Stimulated activated CD4-positive, alpha-beta T cell treated with anti-CD3 and anti-CD28 coated beads, Interleukin-4, amount 100 ng/mL, for 4 hours (primary cell): Measurements from ENCODE around the gene THSD7A.

Experiments used
- DNase-seq, 2 experiments: peaks; one replicate each; pipeline ENCODE4 v3.0.0-alpha.2; 2020

The THSD7A gene

DNA sequence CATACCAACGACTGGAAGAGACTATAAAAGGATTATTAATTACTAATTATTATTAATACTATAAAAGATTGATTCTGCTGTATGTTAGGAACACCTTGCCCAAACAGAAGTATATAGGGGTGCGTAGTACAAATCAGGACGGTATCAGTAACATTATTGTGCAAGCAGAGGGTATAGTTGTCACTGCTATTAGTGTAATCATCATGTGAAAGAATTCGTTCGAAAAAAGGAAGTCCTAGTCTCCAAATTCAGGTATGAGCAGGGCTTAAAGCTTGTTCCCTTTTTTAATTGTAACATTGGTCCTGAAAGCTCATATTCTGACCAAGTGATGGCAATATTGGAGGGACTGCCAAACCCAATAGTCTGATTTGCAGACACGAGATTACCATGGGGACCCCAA is 81.8 kb downstream of the THSD7A start:
- DNase-seq: no peak

DNA sequence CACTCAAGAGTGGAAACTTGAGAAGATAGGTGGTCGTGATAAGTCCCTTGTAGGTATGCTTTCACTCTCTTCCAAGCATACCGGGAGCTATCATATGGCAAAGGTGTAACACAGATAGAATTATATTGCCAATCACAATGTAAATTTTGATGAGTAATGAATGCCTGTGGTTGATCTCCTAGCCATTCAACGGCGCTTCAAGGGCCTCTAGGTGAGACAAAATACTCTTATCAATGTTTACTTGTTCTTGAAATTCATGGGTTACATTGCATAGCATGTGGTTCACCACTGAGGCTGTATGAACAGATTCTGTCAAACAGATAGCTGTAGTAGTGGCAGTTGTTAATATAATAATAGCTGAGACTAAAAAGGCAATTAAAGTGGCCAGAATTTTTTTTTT is 82.4 kb downstream of the THSD7A start:
- no peak for DNase-seq

DNA sequence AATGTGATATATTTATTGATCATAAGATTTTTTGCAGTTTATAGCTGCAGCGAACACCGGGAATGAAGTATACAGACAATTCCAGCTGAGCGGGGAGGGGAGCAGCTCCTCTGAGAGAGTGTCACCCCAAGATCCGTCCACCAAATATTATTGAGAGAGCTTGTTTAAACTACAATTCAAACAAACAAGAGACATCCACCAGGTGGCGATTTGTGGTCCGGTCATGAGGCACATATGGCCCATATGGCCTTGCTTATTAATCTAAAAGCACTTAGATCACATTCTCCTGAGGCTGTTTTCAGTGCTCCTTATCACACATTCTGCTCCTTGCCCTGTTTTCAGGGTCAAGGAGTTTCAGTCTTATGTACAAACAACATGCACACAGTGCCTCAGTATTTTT is 83.1 kb downstream of the THSD7A start:
- DNase-seq: no peak

DNA sequence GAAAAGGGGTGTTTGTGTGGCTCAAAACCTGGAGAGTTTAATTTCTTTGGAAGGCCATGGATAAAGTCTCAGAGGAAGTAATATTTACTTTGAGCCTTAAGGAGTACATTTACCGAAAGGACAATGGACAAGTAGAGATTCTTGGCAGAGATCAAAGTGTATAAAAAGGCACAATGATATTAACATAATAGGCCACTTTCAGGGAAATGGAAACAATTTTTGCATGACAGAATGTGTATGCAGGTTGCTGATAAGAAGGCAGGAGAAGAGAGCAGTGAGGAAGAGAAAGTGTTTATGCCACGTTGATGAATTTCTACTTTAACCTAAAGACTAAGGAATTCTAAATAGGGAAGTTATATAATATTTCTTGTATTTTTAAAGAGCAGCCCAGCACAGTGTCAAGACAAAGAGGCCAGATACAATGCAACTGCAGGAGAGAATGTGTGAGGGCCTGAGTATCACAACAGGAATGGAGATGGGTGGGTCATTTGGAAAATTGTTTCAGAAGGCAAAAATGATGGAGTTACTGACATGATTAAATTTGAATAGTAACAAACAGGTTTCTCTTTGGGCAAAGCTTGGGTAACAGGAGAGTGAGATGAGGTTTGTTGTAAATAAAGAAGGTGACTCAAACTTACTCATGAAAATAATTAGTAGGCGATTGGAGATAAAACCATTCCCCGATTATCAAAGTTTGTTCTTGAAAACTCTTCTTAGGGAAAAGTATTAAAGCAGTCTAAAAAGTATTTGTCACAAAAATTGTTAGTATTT is 84.1 kb downstream of the THSD7A start:
- DNase-seq: no peak

DNA sequence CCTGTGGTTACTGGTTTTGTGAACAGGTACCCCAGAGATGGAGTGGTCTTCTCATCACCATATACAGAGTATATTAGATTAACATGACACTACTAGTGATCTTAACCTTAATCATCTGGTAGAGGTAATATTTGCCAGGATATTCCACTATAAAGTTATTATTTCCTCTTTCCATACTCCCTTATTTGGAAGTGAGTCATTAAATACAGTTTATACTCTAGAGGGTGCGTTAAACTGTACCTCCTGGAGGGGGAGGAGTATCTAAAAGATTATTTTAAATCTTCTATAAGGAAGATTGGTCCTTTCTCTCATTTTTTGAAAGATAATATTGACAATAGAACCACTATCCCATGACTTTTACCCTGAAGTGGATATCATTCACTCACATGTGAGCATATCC is 85.4 kb downstream of the THSD7A start:
- DNase-seq: no peak

DNA sequence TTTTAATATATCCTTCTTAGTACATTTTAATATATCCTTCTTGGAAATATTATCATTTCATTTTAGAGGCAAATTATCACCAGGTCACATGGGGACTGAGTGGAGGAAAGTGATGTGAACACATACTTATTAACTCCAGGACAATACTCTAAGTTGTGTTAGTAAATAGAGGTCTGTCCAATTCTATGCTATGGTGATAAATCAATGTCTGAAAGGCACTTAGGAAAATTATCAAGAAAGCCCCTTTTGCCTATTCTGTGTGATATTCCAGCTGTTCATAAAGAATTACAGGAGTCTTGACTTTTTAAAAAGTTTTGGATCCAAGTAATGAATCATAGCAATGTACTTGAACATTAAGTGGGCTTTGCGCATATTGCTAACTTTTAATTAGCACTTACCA is 88.5 kb downstream of the THSD7A start:
- DNase-seq: no peak

DNA sequence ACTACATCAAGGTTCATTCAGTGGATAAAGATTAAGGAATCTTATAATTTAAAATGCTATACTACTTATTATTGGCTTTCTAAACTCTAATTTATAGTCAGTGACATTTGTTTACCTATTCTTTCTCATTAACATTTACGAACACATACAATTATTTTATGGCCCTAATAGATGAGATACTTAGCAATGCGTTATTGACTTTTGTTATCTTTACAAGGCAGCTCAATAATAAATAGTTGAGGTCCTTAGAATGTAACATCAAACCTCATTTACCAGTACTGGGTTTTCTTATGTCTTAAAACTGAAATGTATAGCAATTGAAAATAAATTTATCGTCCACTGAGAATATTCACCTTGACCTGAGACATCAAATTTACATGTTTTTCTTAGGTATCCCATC is 89.0 kb downstream of the THSD7A start:
- DNase-seq: no peak

DNA sequence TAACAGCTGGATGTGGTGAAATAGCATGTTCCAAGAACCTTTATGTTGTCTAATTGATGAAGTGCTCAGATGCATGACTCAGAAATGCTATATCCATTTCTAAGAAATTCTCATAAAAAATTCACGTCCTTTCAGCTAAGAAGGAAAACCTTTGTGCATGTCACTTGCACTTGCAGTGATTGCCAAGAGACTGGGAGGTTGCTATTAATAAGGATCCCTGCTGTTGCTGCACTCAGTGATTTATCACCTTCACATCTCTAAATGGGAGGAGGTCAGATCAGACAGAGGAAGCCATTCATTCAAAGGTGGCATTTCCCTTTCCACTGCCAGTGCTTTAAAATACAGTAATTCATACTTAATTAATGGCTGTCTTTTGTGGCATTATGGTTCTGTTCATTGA is 89.5 kb downstream of the THSD7A start:
- no peak for DNase-seq

DNA sequence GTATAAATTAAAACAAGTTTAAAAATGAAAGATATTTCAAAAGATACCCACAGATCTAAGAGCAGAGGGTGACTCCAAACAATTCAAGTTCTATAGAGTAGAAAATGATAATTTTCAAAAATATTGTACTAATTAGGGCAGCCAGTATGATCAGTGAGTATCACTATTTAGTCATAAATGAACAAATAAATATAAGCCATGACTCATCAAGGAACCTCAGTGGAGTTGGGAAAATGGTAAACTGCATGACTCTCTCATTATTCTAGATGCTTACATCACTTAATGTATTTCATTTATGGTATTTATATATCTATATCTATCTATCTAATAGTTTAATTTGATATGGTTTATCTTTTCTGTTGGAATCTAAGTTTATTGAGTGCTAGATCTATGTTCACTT is 94.3 kb downstream of the THSD7A start:
- no peak for DNase-seq

DNA sequence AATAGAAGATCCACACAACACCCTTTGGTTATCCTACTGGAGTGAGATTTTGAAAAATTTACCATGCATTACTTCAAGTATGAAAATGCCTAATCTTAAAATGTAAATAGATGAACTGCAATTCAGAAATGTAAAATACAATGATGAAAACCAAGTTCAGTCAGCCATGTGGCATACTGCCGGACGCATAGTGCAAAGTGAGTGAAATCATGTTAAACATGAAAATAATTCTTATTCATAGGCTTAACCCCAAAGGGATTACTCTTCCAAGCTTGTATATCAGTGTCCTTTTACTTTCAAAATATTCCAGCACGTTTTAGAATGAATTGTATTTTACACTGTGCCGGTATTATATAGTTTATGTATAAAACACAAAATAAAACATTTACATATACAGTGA is 99.8 kb downstream of the THSD7A start:
- no peak for DNase-seq

DNA sequence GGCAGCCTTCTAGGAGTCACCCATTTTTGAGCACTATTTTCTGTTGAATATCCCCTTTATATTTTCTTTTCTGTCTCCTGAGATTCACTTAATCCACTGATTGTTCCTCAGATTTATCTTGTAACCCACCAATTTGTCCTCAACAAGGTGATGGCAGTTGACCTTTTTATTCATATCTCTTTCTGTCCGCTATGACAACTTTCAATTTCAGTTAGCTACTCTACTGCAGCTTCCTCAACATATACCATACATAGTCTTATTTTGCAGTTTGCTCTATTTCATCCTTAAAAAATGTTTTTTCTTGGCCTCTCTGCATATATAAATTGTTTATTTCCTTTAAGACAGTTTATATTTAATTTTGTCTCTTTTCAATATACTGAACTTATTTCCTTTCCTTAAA is 101.3 kb downstream of the THSD7A start:
- no peak for DNase-seq

DNA sequence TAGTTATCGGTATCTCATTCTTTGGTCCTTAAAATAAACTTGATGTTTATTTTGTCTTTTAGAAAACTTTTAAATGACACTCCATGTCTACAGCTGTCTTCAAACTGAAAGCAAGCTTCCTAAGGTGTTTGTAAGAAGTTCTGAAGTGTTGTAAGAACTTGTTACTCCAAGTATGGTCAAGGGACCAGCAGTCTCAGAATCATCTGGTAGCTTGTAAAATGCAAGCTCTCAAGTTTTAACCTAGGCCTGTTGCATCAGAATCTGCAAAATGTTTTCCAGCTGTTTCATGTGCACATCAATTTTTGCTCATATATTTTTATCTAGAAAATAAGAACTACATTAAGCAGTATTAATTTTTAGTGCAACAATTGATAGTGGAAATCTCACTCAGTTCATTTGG is 104.1 kb downstream of the THSD7A start:
- no peak for DNase-seq

DNA sequence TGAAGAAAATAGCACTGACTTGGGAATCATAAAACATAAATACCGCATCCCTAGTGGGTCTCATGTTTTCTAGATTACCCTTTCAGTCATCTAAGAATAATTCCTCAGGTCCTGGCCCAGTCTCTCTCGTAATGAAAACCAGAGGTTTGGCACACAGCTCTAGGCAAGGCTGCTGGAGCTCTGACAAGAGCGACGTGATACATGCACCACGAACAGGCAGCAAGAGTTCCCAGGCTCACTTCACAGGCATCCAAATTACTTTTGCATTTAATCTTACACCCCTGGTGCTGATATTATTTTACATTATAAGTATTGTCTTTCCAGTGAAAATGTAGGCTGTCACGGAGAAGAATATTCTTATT is 105.2 kb downstream of the THSD7A start:
- DNase-seq: no peak

DNA sequence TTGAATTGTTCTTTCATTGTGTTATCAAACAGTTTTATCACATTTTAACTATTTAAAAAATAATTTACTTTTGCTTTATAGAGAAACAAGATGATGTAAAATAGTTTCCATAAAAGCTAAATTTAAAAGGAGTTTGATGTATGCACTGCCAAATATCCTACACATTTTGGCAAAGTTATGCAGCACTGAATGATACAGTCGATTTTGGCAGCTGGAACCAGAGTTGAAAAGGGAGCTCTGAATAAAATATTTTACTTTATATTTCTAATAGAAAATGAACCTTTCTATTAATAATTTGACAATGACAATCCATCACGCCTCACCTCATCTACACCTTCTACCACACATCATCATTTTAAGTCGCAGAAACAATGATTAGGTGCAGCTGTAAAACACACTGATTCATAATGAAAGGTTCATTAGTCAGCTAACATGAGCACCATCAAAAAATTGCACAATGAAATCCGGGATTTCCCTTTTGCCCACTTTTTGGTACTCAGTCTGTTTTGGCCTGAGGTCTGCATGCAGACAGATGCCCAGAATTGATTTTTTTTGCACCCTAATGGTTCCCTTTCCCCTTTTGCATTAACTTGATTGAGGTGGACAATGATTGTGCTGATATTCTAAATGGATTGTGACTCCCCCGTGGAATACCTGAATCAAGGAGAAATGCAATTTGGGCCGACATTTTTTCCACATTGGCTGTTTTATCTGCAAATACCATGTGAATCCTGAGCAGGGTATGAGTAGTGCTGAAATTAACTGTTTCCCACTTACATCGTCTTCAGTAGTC is 105.8 kb downstream of the THSD7A start:
- no peak for DNase-seq

DNA sequence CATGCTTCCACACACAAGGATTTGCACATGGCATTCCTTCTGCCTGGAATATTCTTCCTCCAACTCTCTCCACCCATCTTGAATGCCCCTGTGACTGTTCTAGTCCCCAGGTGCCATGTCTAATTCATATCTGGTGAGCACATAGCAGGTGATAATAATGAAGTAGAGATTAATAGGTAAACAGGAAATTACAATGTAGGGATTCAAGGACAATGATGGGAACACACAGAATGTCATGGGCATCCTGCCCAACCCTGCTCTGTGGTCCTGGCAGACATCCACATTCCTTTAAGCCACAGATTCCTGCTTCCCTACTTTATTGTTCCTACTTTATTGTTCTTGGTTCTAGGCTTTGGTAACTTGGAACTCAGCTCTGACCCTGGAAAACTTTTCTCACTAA is 115.8 kb downstream of the THSD7A start:
- DNase-seq: no peak

DNA sequence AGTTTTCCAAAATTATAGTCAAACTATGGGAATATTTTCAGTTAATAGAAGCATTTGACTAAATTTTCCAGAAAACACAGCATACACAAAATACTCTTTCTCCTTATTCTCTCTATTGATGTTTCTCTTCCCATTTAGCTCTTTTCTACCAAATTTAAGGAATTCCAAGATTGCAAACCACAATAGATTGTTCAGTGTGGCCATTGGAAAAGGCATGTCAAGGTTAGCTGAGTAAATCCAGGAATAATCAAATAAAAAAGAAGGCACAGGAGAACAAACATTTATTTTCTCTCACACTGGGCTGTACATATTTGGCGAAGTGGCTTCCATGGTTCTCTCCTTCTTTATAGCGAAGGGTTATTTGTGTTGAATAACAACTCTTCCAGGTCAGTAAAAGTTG is 117.3 kb downstream of the THSD7A start:
- DNase-seq: no peak

DNA sequence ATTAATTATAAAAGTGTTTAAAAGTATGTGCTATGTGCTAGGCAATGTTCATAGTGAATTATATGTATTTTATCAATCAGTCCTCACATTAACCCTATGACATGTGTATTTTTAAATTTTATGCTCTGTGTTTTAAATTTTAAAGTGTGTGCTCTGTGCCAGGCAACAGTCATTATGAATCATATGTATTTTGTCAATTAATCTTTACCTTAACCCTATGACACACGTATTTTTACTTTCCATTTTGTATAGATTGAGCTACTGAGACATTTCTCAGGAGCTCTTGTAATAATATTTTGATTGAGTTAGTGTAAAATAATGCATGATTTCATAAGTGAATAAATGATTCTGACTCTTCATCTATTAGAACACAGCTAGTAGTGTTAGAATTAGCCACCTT is 117.8 kb downstream of the THSD7A start:
- DNase-seq: no peak

DNA sequence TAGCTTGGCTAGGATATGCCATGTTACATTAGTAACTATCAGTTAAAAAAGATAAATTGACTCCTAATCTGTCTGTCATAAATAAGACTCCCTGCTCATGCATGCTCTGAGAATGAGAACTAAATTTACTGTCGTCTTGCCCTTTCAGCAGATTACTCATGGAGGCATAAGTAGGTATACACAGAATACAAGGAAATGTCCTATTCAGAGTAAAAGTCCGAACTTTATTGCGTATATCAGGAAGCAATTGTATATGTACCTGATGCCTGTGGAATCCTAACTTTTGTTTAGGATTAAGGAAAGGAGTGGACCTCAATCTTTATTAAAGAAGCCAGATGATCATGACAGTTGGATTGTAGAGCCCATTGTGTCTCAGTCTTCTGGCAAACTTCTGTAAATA is 118.6 kb downstream of the THSD7A start:
- DNase-seq: no peak

DNA sequence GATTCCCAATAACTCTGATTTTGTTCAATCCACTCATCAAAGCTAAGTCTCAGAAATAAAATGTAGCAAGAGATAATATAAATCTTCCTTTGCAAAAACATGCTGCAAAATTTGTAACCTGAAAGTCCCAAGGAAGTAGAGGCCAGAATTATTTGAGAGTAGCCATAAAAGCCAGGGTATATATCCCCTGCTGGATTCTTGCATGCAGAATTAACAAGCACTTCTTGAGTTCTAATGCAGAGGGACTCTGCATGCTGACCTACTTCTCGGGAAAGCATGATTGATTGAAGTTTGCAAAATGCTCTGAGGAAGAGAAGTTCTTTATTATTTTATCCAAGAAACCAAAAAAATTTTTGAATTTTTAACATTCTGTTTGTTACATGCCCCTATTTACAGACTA is 121.6 kb downstream of the THSD7A start:
- DNase-seq: no peak

DNA sequence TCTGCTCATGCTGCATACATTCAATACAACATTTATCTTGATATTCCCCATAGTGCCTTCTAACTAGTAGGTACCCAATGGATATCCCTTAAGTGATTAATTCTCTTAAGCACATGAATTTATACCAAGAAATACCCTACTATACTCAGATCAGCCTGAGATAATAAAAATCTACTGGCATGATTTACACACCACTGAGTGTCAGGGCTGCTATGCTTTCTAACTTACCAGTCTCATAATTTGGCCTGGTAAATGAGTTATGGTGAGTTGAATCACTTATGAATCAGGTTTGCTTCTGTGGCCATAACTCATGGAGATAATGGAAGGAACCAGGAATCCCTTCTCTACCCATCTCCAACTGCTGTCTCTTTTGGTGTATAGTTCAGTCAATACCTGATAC is 122.8 kb downstream of the THSD7A start:
- DNase-seq: no peak

DNA sequence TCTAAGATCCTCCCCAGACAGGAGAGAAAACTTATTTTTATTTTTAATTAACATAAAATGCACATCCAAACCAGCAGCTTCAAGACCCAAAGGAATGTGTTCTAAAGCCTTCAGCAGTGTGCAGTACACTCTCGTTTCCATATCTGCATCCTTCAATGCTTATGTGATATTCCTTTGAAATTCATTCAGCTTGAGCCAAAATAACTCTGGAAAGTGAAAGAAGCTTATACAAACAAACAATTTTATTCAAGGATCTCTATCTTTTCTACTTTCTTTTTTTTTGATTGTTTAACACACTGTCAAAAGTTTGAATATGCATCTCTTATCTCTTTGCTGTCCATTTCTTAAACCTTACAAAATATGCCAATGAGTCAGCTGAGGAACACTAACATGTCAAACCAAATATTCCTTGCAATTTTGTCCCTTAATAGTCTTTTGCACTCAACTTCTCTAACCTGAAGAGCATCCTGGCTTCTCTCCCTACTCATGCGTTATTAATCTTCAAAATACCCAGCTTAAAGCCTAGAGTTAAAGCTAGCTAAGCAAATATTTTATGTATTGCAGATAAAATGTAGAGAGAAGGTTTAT is 124.3 kb downstream of the THSD7A start:
- DNase-seq: no peak

DNA sequence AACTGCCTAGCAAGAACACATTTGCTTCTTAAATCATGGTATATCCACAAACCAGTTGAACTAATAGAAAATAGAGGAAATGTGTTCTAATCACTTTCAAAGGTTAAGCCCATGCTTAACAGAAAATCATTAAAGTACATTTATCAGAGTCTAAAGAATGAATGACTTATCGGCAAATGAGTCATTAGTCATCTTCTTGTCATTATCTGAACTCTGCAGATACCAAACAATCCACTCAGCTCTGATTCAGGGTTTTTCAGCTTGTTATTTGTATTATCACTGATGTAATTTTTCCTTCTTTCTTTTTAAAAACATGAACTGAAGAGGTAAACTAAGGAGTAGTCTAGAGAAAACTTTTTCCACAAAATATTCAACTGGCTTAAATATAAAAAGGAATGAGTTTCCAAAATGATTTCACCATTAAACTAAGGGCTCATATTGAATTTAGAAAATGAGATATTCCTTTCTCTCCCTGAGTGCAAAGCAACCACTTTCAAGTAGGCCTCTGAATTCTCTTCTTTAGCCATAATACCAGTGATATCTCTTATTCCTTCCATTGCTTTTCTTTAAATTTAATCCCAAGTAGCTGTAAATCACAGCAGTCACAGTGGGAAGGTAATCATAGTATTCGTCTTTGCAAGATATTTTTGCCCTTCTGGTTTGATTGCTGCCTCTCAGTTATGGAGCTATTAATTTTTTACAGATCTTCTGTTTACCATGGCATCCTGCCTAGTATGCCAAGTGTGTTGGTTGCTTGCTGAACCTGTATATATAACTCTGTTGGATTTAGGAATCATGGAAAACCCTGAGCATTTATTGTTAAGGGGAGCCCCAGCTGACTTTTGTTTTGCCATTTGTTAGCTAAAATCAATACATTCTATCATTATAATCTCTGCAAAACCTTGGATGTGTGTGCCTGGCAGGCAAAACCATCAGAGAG is 125.1 kb downstream of the THSD7A start:
- no peak for DNase-seq

DNA sequence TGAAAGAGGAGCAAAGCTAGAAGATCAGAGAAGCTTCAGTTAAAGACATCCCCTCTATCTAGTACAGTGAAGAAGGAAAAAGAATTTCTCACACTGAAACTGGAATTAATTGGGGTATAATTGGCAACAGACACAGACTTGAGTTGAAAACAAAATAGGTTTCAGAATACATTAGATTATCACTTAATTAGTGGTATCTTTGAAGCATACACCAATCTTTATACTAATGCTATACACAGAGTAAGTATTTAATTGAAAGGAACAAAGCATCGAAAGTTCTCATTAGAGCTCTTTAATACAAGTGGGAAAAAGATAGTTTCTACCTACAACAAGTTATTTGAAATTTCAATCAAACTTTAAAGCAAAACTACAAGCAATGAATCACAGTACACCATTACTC is 128.2 kb downstream of the THSD7A start:
- DNase-seq: no peak
